Thyroid gland (tissue), 4 donors: ENCODE results near the gene ABCD3. TPM values are rescaled to one million over a fixed set of nuclear protein-coding genes. Genes with fewer than 3 reads are reported as not detected.

ENCODE experiments used
- DNase-seq, 2 donors: peaks; one replicate each; pipeline ENCODE4 v3.0.0-alpha.2; 2019
- H3K27ac ChIP-seq, 3 donors: fragments of 200-600 bp; sonication (generic); 1 replicate in 2 of 3; 2 replicates in 1 of 3; pipeline ENCODE4 v1.5.1; 2016 to 2019; ENCODE audit warnings: mild to moderate bottlenecking in 1 of 3, moderate library complexity in 1 of 3
- H3K27me3 ChIP-seq: fragments of 200-600 bp; sonication (generic); one replicate; pipeline ENCODE4 v1.5.1; 2019
- H3K36me3 ChIP-seq, 2 donors: fragments of 200-600 bp; sonication (generic); one replicate each; pipeline ENCODE4 v1.5.1; 2016 to 2019
- H3K4me1 ChIP-seq, 2 donors: fragments of 200-600 bp; sonication (generic); one replicate each; pipeline ENCODE4 v1.5.1; 2017 to 2019
- H3K4me3 ChIP-seq, 3 donors: fragments of 200-600 bp; sonication (generic); replicated peaks in 1 of 3; 1 replicate in 2 of 3; 2 replicates in 1 of 3; pipeline ENCODE4 v1.5.1; 2016; ENCODE audit warnings: mild to moderate bottlenecking in 1 of 3
- H3K9me3 ChIP-seq: fragments of 200-600 bp; sonication (generic); one replicate; pipeline ENCODE4 v1.5.1; 2017
- POLR2A ChIP-seq, 2 donors: fragments of 450-650 bp; IDR thresholded peaks; one replicate each; pipeline ENCODE4 v1.6.1; 2017; ENCODE audit warnings: antibody characterized with exemption in 2 of 2, mild to moderate bottlenecking in 2 of 2, moderate library complexity in 1 of 2
- WGBS, 2 donors: methylation state at CpG; one replicate each; pipeline ENCODE4 v1.1.5; 2017; 5-methylcytosine and 5-hydroxymethylcytosine counted together
- intact Hi-C: fragments of 100-400 bp; cut with DNase I; formaldehyde crosslinking; loops from one replicate; pipeline ENCODE4 v1.15.1; 2023
- total RNA-seq, 4 donors: library from RNA; depleted of rRNA; stranded (reverse); fragments of >200 nt; gene quantifications; one replicate each; pipeline ENCODE4 v1.2.3, GENCODE V29; 2016
- TF ChIP-seq, protein P1 (sequence below), 6 experiments: fragments of 200-600 bp in 3 of 6; fragments of 450-650 bp in 3 of 6; sonication (generic) in 3 of 6; IDR thresholded peaks; one replicate each; pipeline ENCODE4 v1.5.1; 2016 to 2019; ENCODE audit warnings: antibody characterized with exemption in 6 of 6, mild to moderate bottlenecking in 2 of 6, inconsistent platforms in 1 of 6, moderate library complexity in 1 of 6

The ABCD3 gene
- total RNA-seq, 4 donors from 2014 or later = 45.3 to 52.1 (median 49.2) TPM

DNA sequence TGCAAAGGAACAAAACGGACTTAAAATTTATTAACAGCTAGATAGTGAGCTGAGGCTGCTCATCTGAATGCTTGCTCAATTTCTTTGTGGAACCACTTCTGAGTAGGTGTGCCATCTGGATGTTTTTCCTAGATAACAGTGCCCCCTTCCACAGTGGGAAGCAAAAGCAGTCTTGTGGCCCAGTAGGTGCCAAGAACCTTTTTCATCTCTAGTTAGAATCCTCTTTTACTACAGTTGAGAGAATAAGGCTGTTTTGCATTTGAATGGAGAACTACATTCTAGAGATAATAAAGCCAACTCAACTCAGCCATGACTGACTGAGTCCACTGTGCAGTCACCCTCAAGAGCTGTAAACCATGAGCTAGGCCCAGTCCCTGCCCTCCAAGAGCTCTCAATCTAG, 110.1 kb downstream of the ABCD3 start:
- intact Hi-C loops = no loop called here
- 79 to 86% methylated on average over 1 of the region's 1 CpG for WGBS, 2 donors

DNA sequence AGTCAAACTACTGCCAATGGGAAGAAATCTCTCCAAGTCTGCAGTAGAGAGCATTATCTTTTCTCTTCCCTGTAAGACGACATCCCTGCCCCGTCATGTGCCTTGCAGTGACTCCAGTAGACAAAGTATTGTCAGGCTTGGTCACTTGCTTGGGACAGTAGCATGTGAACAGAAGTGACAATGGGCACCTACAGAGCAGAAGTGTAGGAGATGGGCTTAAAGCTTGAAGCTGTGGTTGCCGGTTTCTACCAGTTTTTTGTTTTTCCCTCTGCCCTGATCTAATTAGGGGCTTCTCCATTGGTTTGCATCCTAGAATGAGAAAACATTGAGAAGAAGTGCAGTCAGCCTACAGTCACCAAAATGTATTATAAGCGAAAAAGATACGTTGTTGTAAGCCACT, 110.6 kb downstream of the ABCD3 start:
- TF ChIP-seq, protein P1, sequence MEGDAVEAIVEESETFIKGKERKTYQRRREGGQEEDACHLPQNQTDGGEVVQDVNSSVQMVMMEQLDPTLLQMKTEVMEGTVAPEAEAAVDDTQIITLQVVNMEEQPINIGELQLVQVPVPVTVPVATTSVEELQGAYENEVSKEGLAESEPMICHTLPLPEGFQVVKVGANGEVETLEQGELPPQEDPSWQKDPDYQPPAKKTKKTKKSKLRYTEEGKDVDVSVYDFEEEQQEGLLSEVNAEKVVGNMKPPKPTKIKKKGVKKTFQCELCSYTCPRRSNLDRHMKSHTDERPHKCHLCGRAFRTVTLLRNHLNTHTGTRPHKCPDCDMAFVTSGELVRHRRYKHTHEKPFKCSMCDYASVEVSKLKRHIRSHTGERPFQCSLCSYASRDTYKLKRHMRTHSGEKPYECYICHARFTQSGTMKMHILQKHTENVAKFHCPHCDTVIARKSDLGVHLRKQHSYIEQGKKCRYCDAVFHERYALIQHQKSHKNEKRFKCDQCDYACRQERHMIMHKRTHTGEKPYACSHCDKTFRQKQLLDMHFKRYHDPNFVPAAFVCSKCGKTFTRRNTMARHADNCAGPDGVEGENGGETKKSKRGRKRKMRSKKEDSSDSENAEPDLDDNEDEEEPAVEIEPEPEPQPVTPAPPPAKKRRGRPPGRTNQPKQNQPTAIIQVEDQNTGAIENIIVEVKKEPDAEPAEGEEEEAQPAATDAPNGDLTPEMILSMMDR (IDR thresholded peaks at IDR 0.05) = no peak
- no peak for TF ChIP-seq POLR2A (IDR thresholded peaks at IDR 0.05)
- no peaks in the 10 kb centered on the region for H3K27me3 ChIP-seq
- peaks cover 10 to 31% of the 10 kb centered on the region in 2 donors for H3K36me3 ChIP-seq
- peaks cover 8 to 14% of the 10 kb centered on the region in 2 donors for H3K4me1 ChIP-seq
- intact Hi-C loops = no loop called here
- no peaks in the 10 kb centered on the region for H3K9me3 ChIP-seq
- H3K27ac ChIP-seq = peak overlapping the region in 2 of 3 donors; percentile 37 to 64
- WGBS, 2 donors = 95 to 96% methylated on average over 5 of the region's 5 CpGs
- DNase-seq = no peak
- H3K4me3 ChIP-seq = no peak overlapping the region

More for the DNA sequence above, 110.1 kb downstream of the ABCD3 start:
- DNase-seq = no peak
- peaks cover 10 to 31% of the 10 kb centered on the region in 2 donors for H3K36me3 ChIP-seq
- H3K9me3 ChIP-seq = no peaks in the 10 kb centered on the region
- peaks cover 8 to 14% of the 10 kb centered on the region in 2 donors for H3K4me1 ChIP-seq
- peak overlapping the region in 2 of 3 donors; percentile 37 to 64 for H3K27ac ChIP-seq
- H3K27me3 ChIP-seq = no peaks in the 10 kb centered on the region
- H3K4me3 ChIP-seq = no peak overlapping the region
- TF ChIP-seq, protein P1 (IDR thresholded peaks at IDR 0.05) = peak in 1 of 6 experiments; percentile 6
- TF ChIP-seq POLR2A (IDR thresholded peaks at IDR 0.05) = no peak

DNA sequence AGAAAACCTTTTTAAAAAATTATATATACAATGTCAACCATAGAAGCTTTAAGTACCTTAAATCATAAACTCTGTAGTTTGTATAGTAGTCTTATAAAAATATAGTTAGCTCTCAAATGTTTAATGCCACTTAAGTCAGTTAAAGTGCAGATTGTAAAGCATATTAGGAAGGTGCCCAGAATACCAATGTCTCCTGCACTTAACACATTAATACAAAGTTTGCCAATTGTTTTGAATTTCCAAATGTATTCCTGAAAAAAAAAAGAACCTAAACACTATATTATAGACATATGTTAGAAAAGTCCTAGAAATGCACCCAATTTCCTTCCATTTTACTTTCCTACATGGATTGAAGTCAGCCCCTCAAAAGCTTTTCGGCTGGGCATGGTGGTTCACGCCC, 111.2 kb downstream of the ABCD3 start:
- Histone ChIP-seq H3K9me3 (no peaks in the 10 kb centered on the region), H3K4me1 (peaks cover 8 to 14% of the 10 kb centered on the region in 2 donors), H3K36me3 (peaks cover 13 to 36% of the 10 kb centered on the region in 2 donors), H3K4me3 (no peak overlapping the region), H3K27me3 (no peaks in the 10 kb centered on the region), H3K27ac (peak overlapping the region in 1 of 3 donors; percentile 64)
- intact Hi-C loops = no loop called here
- 95 to 97% methylated on average over 2 of the region's 2 CpGs for WGBS, 2 donors
- TF ChIP-seq, protein P1 (IDR thresholded peaks at IDR 0.05) = no peak
- TF ChIP-seq POLR2A (IDR thresholded peaks at IDR 0.05) = no peak
- no peak for DNase-seq

DNA sequence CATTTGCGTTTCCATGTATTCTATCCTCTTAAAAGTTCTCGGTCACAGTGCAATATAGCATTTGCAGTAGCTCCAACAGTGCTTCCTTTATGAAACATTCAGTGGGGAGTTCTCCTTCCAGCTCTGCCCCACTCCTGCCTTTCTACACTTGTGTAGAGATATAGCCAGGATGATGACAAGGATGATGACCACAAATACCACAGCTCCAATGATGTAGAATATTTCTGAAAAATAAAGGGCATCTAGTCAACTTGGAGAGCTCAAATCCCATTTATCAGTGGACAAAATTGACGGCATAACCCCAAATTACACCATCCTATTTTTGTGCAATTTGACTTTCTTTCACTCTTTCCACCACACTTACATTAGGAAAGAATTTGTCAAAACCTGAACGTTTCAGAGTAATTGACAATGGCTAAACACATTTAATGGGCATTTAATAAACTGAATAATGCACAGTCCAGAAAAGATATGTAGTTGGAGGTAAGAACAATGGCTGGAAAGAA, 112.2 kb downstream of the ABCD3 start:
- DNase-seq = no peak
- no peaks in the 10 kb centered on the region for H3K27me3 ChIP-seq
- no peak overlapping the region for H3K4me3 ChIP-seq
- H3K9me3 ChIP-seq = no peaks in the 10 kb centered on the region
- H3K36me3 ChIP-seq = peaks cover 16 to 46% of the 10 kb centered on the region in 2 donors
- H3K27ac ChIP-seq = no peak overlapping the region
- 90% methylated on average over 4 of the region's 4 CpGs for WGBS, 2 donors
- no peak for TF ChIP-seq POLR2A (IDR thresholded peaks at IDR 0.05)
- TF ChIP-seq, protein P1 (IDR thresholded peaks at IDR 0.05) = no peak
- intact Hi-C loops = loop anchor here (10.0 kb wide), 1 partner anchor 74 kb away; no protein-coding TSS in a partner anchor
- H3K4me1 ChIP-seq = peaks cover 8 to 14% of the 10 kb centered on the region in 2 donors

DNA sequence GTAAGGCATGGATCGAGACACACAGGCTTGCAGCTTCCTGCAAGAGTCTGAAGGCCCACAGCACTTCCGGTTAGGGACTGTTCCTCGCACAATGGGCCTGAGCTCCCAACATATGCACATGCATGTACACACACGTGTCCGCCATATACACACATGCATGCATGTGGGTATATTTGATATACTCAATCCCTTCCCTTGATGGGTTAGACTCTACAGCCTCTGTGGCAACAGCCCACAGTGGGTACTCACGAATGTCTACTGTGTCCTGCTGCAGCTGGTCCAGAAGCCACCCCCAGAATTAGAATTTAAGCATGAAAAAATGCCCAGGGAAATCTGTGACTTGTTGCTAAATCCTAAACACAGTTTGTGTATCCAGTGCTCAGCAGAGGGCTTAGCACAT, 113.5 kb downstream of the ABCD3 start:
- H3K27me3 ChIP-seq = no peaks in the 10 kb centered on the region
- WGBS, 2 donors = 97 to 98% methylated on average over 6 of the region's 6 CpGs

More for the DNA sequence above, 113.5 kb downstream of the ABCD3 start:
- no peak for DNase-seq
- no peaks in the 10 kb centered on the region for H3K9me3 ChIP-seq
- no peak overlapping the region for H3K4me3 ChIP-seq
- TF ChIP-seq, protein P1 (IDR thresholded peaks at IDR 0.05) = no peak
- no peak for TF ChIP-seq POLR2A (IDR thresholded peaks at IDR 0.05)
- intact Hi-C loops = loop anchor here (10.0 kb wide), 1 partner anchor 73 kb away; no protein-coding TSS in a partner anchor
- H3K4me1 ChIP-seq = peaks cover 8 to 14% of the 10 kb centered on the region in 2 donors
- peak overlapping the region in 1 of 3 donors; percentile 39 for H3K27ac ChIP-seq
- peaks cover 21 to 51% of the 10 kb centered on the region in 2 donors for H3K36me3 ChIP-seq
